NOMO-1 treated with dmso at 0.1 percent for 144 hours (cell line): ENCODE measurements around the gene KIRREL3.

Source experiments
- DNase-seq: peaks from one replicate; lab custom pipeline; 2025; ENCODE audit not compliant: unreplicated experiment; lab: John Stamatoyannopoulos, UW

Gene KIRREL3

GRCh38 chr11:126588630-126589491 is 411.7 kb downstream of the KIRREL3 start:
- no peak for DNase-seq

GRCh38 chr11:126587541-126587940 is 413.0 kb downstream of the KIRREL3 start:
- DNase-seq = no peak

DNA sequence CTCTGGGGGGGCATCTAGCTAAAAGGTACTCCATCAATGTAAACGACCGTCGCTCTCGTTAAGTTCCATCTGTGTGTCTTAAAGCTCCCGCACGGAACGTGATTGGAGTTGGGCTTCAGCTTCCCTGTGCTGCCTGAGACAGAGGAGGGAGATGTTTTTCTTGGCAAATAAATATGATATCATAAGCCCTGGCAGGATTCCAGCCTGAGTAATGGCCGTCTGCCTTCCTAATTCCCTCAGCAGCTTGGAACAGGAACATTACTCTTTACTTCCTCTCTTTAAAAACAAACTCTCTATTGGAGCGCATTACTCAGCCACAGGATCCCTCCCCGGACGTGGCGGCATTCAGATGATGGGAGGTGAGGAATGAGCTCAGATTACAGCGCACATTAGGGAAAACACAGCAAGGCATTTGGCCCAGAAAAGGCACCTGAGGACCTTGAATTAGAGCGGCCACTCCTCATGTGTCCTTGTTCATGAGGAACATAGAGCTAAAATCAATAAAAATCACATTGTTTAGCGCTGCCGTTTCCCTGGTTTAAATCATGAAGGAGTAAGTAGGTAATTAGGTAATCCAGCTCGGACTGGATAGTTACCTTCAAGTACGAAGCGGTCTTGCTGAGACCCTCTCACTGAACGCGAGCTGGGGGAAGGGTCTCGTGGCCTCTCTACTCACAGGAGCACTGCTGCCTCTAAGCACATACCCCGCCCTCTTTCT is 414.6 kb downstream of the KIRREL3 start:
- DNase-seq = no peak

DNA sequence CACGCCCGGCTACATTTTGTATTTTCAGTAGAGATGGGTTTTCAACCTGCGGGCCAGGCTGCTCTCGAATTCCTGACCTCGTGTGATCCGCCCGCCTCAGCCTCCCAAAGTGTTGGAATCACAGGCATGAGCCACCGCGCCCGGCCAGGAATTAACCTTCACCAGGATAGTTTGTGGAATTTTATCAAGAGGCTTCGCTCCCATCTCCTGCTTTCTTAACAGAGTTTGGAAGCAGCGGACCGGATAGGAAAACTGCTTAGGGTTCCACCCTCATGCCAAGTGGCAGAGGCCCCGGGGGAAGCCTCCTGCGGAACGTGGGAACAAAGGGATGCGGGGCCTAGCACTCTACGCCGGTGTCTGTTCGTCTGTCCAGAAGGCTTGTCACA is 415.2 kb downstream of the KIRREL3 start:
- DNase-seq = no peak

DNA sequence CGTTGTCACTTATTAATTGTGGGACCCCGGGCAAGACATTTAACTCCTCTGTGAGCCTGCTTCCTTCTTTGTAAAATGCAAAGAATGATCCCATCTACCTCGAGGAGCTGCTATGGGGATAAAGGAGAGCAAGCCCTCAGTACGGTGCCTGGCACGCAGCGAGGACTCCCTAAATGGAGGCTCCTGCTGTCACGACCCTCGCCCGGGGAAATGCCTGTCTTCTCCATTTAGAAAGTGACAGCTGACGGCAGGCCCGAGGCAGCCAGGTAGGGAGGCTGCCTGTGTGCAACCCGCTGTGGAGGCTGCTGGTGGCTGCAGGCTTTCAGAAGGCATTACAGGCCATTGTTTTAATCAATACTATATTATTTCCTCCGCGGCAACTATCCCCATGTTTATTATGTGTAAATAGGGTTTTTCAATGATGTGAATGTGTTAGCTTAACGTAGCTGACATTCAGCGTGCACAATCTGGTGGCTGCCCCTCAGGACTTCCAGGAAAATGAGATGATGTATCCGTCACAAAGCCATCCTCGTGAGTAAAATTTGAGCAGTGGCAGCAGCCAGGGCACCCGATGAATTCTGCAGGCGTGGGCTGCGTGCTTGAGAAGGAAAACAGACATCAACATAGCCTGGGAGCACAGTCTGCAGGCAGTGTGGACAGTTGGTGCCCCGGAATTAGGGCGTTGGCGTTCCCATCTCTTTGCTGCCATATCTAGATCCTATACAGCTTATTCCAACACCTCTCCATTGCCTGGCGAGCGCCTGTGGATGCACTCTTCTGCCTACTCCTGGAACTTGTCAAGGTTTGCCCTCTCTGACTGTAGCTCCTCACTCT is 416.8 kb downstream of the KIRREL3 start:
- DNase-seq = no peak

DNA sequence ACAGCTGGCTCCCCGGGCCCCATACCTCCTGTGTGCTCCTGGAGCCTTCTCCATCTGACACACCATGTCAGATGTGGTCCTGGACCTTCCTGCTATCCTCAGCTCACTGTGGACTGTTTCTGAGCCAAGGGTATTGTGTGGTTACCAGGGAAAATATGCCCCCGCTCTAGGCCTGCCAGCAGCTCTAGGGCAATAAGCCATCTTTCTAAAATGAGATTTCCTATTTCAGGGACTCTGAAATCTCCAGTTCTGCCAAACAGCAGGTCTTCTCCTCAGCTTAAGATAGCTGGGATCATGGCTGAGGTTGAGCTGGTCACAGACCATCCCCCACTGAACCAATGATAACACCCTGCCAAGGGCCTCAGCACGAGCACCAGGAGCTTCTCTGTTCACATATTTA is 417.5 kb downstream of the KIRREL3 start:
- DNase-seq = no peak

- no peak for DNase-seq
These were observed 418.5 kb downstream of the KIRREL3 start for GRCh38 chr11:126581871-126582648.

- no peak for DNase-seq
These were observed 422.1 kb downstream of the KIRREL3 start for GRCh38 chr11:126578426-126578825.

DNA sequence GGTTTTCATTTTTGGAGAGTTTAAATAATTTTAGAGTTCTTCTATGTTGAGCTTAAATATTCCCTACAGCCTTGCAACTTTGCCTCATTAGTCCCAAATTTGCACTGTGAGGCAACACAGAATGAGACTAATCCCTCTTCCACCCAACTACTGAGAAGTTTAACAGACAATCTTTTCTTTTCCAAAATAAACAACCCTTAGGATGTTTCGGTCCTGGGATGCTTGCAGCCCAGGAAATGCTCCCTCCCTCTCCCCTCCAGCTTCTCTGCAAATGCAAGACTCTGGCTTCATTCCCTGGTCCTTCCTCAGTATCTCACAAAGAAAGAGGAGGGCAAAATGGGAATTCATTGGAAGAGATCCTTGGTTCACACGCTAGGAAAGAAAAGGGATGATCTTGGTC is 422.5 kb downstream of the KIRREL3 start:
- no peak for DNase-seq

GRCh38 chr11:126575849-126576248 is 424.7 kb downstream of the KIRREL3 start:
- no peak for DNase-seq

DNA sequence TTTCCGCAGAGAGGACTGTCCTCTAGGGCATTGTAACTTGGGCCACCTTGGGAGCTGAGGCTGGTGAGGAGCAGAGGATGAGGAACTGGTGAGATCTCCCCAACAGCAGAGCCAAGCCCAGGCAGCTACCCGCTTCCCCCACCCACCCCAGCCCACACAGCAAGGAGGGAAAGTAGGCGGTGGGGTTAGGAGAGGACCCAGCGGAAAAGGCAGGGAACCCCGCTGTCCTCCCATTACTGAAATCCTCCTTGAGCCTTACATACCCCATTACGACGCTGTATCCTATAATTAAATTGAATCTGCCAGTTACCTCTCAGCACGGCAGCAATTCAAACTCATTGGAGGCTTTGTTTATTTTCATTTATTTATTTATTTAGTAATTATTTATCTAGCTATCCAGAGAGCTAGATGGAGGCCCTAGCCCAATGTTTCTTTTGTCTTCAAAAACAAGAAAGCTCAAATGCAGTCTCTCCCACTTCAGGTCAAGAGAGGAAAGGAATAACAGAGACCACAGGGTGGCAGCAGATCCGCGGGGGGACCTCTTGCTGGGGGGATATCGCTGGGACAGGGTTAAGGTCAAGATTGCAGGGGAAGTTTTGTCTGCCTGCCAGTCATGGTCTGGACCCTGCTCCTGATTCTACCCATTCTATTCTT is 427.1 kb downstream of the KIRREL3 start:
- DNase-seq = no peak

GRCh38 chr11:126570489-126570888 is 430.1 kb downstream of the KIRREL3 start:
- no peak for DNase-seq

- no peak for DNase-seq
These were observed 433.2 kb downstream of the KIRREL3 start for GRCh38 chr11:126567419-126567818.

GRCh38 chr11:126564566-126564965 is 436.0 kb downstream of the KIRREL3 start:
- no peak for DNase-seq

DNA sequence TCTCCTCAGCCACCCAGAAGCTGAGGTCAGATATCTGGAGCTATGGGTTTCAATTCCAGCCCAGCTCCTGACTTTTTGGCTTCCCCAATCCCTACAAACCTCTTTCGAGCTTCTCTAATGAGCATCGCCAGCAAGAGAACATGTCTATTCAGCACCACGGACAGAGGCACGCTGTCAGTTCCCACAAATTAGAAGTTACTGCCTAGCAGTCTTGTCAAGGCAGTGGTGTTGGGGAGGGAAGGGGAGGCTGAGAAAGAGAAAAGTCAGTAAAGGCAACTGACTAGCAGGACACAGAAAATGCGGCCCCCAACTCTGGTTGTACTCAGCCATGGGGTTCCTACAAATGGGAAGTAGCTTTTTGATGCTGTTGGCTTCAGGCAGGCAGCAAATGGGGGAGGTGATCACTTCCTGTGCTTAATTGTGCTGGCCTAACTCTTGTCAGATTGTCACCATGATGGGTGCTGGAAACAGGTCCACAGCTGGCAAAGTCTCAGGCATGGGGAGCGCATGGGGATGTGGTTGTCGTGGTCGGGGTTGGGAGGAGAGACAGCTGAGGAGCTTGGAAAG is 439.2 kb downstream of the KIRREL3 start:
- DNase-seq = peak; percentile 1

- no peak for DNase-seq
These were observed 440.3 kb downstream of the KIRREL3 start for GRCh38 chr11:126560221-126560620.

- DNase-seq = no peak
These were observed 451.7 kb downstream of the KIRREL3 start for GRCh38 chr11:126548581-126549550.

- no peak for DNase-seq
These were observed 452.9 kb downstream of the KIRREL3 start for GRCh38 chr11:126547691-126548090.

- no peak for DNase-seq
These were observed 453.4 kb downstream of the KIRREL3 start for GRCh38 chr11:126547161-126547560.
